SK-N-MC (cell line): ENCODE results near the gene LMTK3.

Source experiments
- DNase-seq: peaks from one replicate; pipeline ENCODE4 v3.0.0-alpha.2; 2011; ENCODE audit warnings: low read depth, low spot score
- H3K27ac ChIP-seq: fragments of 200-600 bp; sonication (generic); 2 replicates; pipeline ENCODE4 v1.5.1; 2016; ENCODE audit warnings: mixed run types
- H3K36me3 ChIP-seq: fragments of 200-600 bp; sonication (generic); 2 replicates; pipeline ENCODE4 v1.6.1; 2017; ENCODE audit warnings: antibody characterized with exemption, low read length, mixed read lengths; ENCODE audit not compliant: insufficient read depth
- H3K4me3 ChIP-seq: fragments of 200-600 bp; sonication (generic); 2 replicates; pipeline ENCODE4 v1.5.1; 2016
- H3K9ac ChIP-seq: fragments of 200-600 bp; sonication (generic); 2 replicates; pipeline ENCODE4 v1.8.0; 2017; ENCODE audit warnings: mixed run types, mixed read lengths; ENCODE audit not compliant: insufficient read length
- H3K9me3 ChIP-seq: fragments of 200-600 bp; sonication (generic); 2 replicates; pipeline ENCODE4 v1.6.1; 2017; ENCODE audit warnings: low read depth, mild to moderate bottlenecking, antibody characterized with exemption, low read length, moderate library complexity, mixed read lengths
- EZH2 ChIP-seq: fragments of 200-600 bp; sonication (generic); IDR thresholded peaks from one replicate; pipeline ENCODE4 v1.6.1; 2017; ENCODE audit warnings: antibody characterized with exemption
- FOXP2 ChIP-seq: optimal IDR thresholded peaks from 2 replicates; pipeline ENCODE3; 2011; ENCODE audit warnings: mild to moderate bottlenecking, moderate library complexity; ENCODE audit not compliant: insufficient read depth; ENCODE audit errors: extremely low read length, control extremely low read depth
- POLR2AphosphoS5 ChIP-seq: IDR thresholded peaks from 2 replicates; pipeline ENCODE4 v1.6.1; 2012; ENCODE audit warnings: mild to moderate bottlenecking, low read depth, low read length, borderline replicate concordance

LMTK3 gene

GRCh38 chr19:48514123-48514458 is 2.5 kb upstream of the LMTK3 start:
- Histone ChIP-seq H3K9ac (no peak overlapping the region), H3K27ac (no peak overlapping the region)

GRCh38 chr19:48513289-48514122 is 1.9 kb upstream of the LMTK3 start:
- DNase-seq: no peak

More at GRCh38 chr19:48514123-48514458, 2.5 kb upstream of the LMTK3 start:
- Histone ChIP-seq H3K36me3 (no peaks in the 10 kb centered on the region), H3K4me3 (peak overlapping the region; percentile 87; the same call in 1 of the 2 replicates), H3K9me3 (no peaks in the 10 kb centered on the region)
- no peak for DNase-seq
- no peak for TF ChIP-seq EZH2
- no peak for TF ChIP-seq POLR2AphosphoS5
- no peak for TF ChIP-seq FOXP2

GRCh38 chr19:48512504-48513288 is 1.1 kb upstream of the LMTK3 start:
- H3K27ac ChIP-seq: no peak overlapping the region
- TF ChIP-seq FOXP2 (no peak), POLR2AphosphoS5 (no peak), EZH2 (no peak)
- DNase-seq: no peak
- H3K9ac ChIP-seq: no peak overlapping the region
- no peaks in the 10 kb centered on the region for H3K36me3 ChIP-seq
- peak overlapping the region; percentile 87 for H3K4me3 ChIP-seq
- H3K9me3 ChIP-seq: no peaks in the 10 kb centered on the region

More at GRCh38 chr19:48513289-48514122, 1.9 kb upstream of the LMTK3 start:
- H3K27ac ChIP-seq: no peak overlapping the region
- TF ChIP-seq FOXP2: no peak
- no peak for TF ChIP-seq EZH2
- TF ChIP-seq POLR2AphosphoS5: peak; percentile 34; the same call in 1 of the 2 replicates
- peak overlapping the region; percentile 25 for H3K9ac ChIP-seq
- H3K4me3 ChIP-seq: peak overlapping the region; percentile 87
- H3K9me3 ChIP-seq: no peaks in the 10 kb centered on the region
- no peaks in the 10 kb centered on the region for H3K36me3 ChIP-seq

- H3K4me3 ChIP-seq: no peak overlapping the region
- DNase-seq: no peak
- H3K27ac ChIP-seq: no peak overlapping the region
- H3K9ac ChIP-seq: no peak overlapping the region
- no peaks in the 10 kb centered on the region for H3K9me3 ChIP-seq
- TF ChIP-seq FOXP2: no peak
- no peaks in the 10 kb centered on the region for H3K36me3 ChIP-seq
Measured at GRCh38 chr19:48511321-48511731, 309 bp downstream of the LMTK3 start.

- Histone ChIP-seq H3K27ac (no peak overlapping the region), H3K4me3 (peak overlapping the region; percentile 67), H3K9me3 (no peaks in the 10 kb centered on the region), H3K9ac (no peak overlapping the region), H3K36me3 (no peaks in the 10 kb centered on the region)
- no peak for DNase-seq
- no peak for TF ChIP-seq EZH2
- TF ChIP-seq POLR2AphosphoS5: no peak
Measured at GRCh38 chr19:48510421-48511268, 990 bp downstream of the LMTK3 start.

- no peak overlapping the region for H3K27ac ChIP-seq
- no peak overlapping the region for H3K4me3 ChIP-seq
- no peak overlapping the region for H3K9ac ChIP-seq
Measured at GRCh38 chr19:48509467-48510194, 2.0 kb downstream of the LMTK3 start.

GRCh38 chr19:48508729-48509411 is 2.8 kb downstream of the LMTK3 start:
- Histone ChIP-seq H3K9ac (no peak overlapping the region), H3K4me3 (no peak overlapping the region), H3K36me3 (no peaks in the 10 kb centered on the region), H3K27ac (no peak overlapping the region), H3K9me3 (no peaks in the 10 kb centered on the region)
- no peak for TF ChIP-seq POLR2AphosphoS5
- DNase-seq: no peak

More at GRCh38 chr19:48509467-48510194, 2.0 kb downstream of the LMTK3 start:
- Histone ChIP-seq H3K9me3 (no peaks in the 10 kb centered on the region), H3K36me3 (no peaks in the 10 kb centered on the region)
- TF ChIP-seq POLR2AphosphoS5 (no peak), EZH2 (no peak), FOXP2 (no peak)
- DNase-seq: no peak
